ENCODE data around the gene RAET1L.

DNA sequence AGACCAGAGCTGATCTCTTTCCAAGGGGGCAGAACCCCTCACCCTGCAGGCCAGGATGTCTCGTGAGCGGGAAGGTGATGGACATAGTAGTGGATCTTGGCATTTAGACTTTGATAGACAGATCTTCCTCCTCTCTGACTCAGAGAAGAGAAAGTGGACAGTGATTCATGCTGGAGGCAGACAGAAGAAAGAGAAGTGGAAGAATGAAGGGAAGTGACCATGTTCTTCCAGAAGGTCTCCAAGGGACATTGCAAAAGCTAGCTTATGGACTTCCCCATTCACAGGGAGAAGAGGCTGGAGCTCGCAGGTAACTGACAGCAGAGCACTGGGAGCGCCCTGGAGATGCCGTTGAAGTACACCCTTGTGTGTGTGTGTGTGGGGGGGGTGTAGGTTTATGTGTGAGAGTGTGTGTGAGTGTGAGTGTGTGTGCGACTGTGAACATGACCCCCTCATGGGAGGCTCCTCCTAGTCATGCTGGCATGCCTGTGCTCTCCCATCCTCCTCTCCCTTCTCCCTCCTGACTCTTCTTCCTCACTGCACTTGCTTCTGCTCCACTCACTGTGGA, 8.0 kb upstream of the RAET1L start:
- TF ChIP-seq CTCF (IDR thresholded peaks at IDR 0.05) = no peak
- no peak for TF ChIP-seq EZH2 (IDR thresholded peaks at IDR 0.05; ENCODE audit: borderline replicate concordance, insufficient read depth, low read depth, low read length, poor library complexity, severe bottlenecking)

Data from B cell (primary cell).